Stimulated activated naive B cell treated with anti-CD40 and anti-IgM and Interleukin-4, amounts not matched to agents 10 μg/mL and 1 μg/mL and 100 μg/mL, for 72 hours (primary cell): ENCODE data around the gene CCR7.
"Not testable (repeated sequence)": the region's sequence is repeated elsewhere in the genome, so short reads cannot be mapped to it uniquely, and the experiment has no call there.

Experiments used
- ATAC-seq, 2 donors: fragments of 150-1000 bp; cut with Tn5 transposase; replicated peaks; 2 replicates each; pipeline ENCODE4 v1.10.0; 2021; ENCODE audit warnings: moderate library complexity in 1 of 2
- DNase-seq: peaks from one replicate; pipeline ENCODE4 v3.0.0; 2021
- H3K27ac Mint-ChIP-seq: one replicate; pipeline ENCODE4 v1.8.0; 2022; ENCODE audit warnings: mild to moderate bottlenecking, mixed read lengths
- H3K27me3 Mint-ChIP-seq, 2 donors: one replicate each; pipeline ENCODE4 v1.8.0; 2022; ENCODE audit warnings: mixed read lengths in 2 of 2
- H3K36me3 Mint-ChIP-seq, 2 donors: one replicate each; pipeline ENCODE4 v1.8.0; 2022; ENCODE audit warnings: mixed read lengths in 2 of 2, mild to moderate bottlenecking in 1 of 2
- H3K4me1 Mint-ChIP-seq, 2 donors: one replicate each; pipeline ENCODE4 v1.8.0; 2022; ENCODE audit warnings: mixed read lengths in 2 of 2, mild to moderate bottlenecking in 1 of 2
- H3K4me3 Mint-ChIP-seq, 2 donors: one replicate each; pipeline ENCODE4 v1.8.0; 2022; ENCODE audit warnings: mild to moderate bottlenecking in 2 of 2, mixed read lengths in 2 of 2, moderate library complexity in 1 of 2
- H3K9me3 Mint-ChIP-seq, 2 donors: one replicate each; pipeline ENCODE4 v1.8.0; 2022; ENCODE audit warnings: mixed read lengths in 2 of 2, mild to moderate bottlenecking in 1 of 2

The CCR7 gene

GRCh38 chr17:40582328-40582901 is 17.1 kb upstream of the CCR7 start:
- Mint-ChIP-seq H3K27ac (peak overlapping the region; percentile 87), H3K4me1 (peaks cover 57 to 96% of the 10 kb centered on the region in 2 donors), H3K36me3 (peaks cover 17 to 22% of the 10 kb centered on the region in 2 donors), H3K27me3 (no peaks in the 10 kb centered on the region), H3K9me3 (peaks cover 9 to 13% of the 10 kb centered on the region in 2 donors), H3K4me3 (peak overlapping the region; percentile 63 to 75)
- peak; percentile 71 for DNase-seq
- ATAC-seq = peak; percentile 66 to 77

GRCh38 chr17:40580140-40580539 is 14.9 kb upstream of the CCR7 start:
- Mint-ChIP-seq H3K27me3 (no peaks in the 10 kb centered on the region), H3K9me3 (peaks cover 7 to 14% of the 10 kb centered on the region in 2 donors), H3K4me1 (peaks cover 54 to 91% of the 10 kb centered on the region in 2 donors), H3K4me3 (peak overlapping the region in 1 of 2 donors; percentile 1), H3K27ac (peak overlapping the region; percentile 26), H3K36me3 (peaks cover 10 to 16% of the 10 kb centered on the region in 2 donors)
- ATAC-seq (no peak), DNase-seq (no peak)

- H3K4me3 Mint-ChIP-seq = no peak overlapping the region
- H3K9me3 Mint-ChIP-seq = peaks cover 5 to 13% of the 10 kb centered on the region in 2 donors
- ATAC-seq (no peak), DNase-seq (no peak)
- no peaks in the 10 kb centered on the region for H3K27me3 Mint-ChIP-seq
- peaks cover 11 to 13% of the 10 kb centered on the region in 2 donors for H3K36me3 Mint-ChIP-seq
- peaks cover 52 to 88% of the 10 kb centered on the region in 2 donors for H3K4me1 Mint-ChIP-seq
- H3K27ac Mint-ChIP-seq = peak overlapping the region; percentile 73
Observed at GRCh38 chr17:40579471-40579870, 14.2 kb upstream of the CCR7 start.

GRCh38 chr17:40577611-40578065 is 12.4 kb upstream of the CCR7 start:
- peak overlapping the region; percentile 88 for H3K27ac Mint-ChIP-seq
- peaks cover 10 to 17% of the 10 kb centered on the region in 2 donors for H3K36me3 Mint-ChIP-seq
- DNase-seq (peak; percentile 73), ATAC-seq (peak; percentile 88 to 91)
- H3K4me1 Mint-ChIP-seq = peaks cover 44 to 81% of the 10 kb centered on the region in 2 donors
- H3K4me3 Mint-ChIP-seq = peak overlapping the region; percentile 49 to 75
- no peaks in the 10 kb centered on the region for H3K27me3 Mint-ChIP-seq
- peaks cover 13 to 15% of the 10 kb centered on the region in 2 donors for H3K9me3 Mint-ChIP-seq

- ATAC-seq = no peak
- peak overlapping the region; percentile 53 for H3K27ac Mint-ChIP-seq
- no peak for DNase-seq
- H3K27me3 Mint-ChIP-seq = no peaks in the 10 kb centered on the region
- H3K36me3 Mint-ChIP-seq = peaks cover 16 to 32% of the 10 kb centered on the region in 2 donors
- peaks cover 43 to 81% of the 10 kb centered on the region in 2 donors for H3K4me1 Mint-ChIP-seq
- H3K4me3 Mint-ChIP-seq = no peak overlapping the region
- peaks cover 26 to 27% of the 10 kb centered on the region in 2 donors for H3K9me3 Mint-ChIP-seq
Observed at GRCh38 chr17:40576113-40576740, 11.0 kb upstream of the CCR7 start.

- Mint-ChIP-seq H3K4me3 (no peak overlapping the region), H3K36me3 (peaks cover 20 to 40% of the 10 kb centered on the region in 2 donors), H3K9me3 (peaks cover 30 to 34% of the 10 kb centered on the region in 2 donors), H3K27me3 (no peaks in the 10 kb centered on the region), H3K4me1 (peaks cover 41 to 78% of the 10 kb centered on the region in 2 donors), H3K27ac (no peak overlapping the region)
- DNase-seq (no peak), ATAC-seq (no peak)
Observed at GRCh38 chr17:40574292-40574691, 9.0 kb upstream of the CCR7 start.

- not testable (repeated sequence) for DNase-seq, ATAC-seq, H3K27me3 Mint-ChIP-seq
- Mint-ChIP-seq H3K27ac (peak overlapping the region; percentile 56), H3K9me3 (peaks cover 30 to 35% of the 10 kb centered on the region in 2 donors), H3K4me3 (peak overlapping the region in 1 of 2 donors; percentile 4), H3K4me1 (peaks cover 42 to 73% of the 10 kb centered on the region in 2 donors), H3K36me3 (peaks cover 20 to 40% of the 10 kb centered on the region in 2 donors)
Observed at GRCh38 chr17:40572245-40572993, 7.1 kb upstream of the CCR7 start.

- DNase-seq = no peak
- peaks cover 23 to 25% of the 10 kb centered on the region in 2 donors for H3K9me3 Mint-ChIP-seq
- H3K36me3 Mint-ChIP-seq = peaks cover 34 to 52% of the 10 kb centered on the region in 2 donors
- no peaks in the 10 kb centered on the region for H3K27me3 Mint-ChIP-seq
- ATAC-seq = no peak
- H3K27ac Mint-ChIP-seq = peak overlapping the region; percentile 71
- no peak overlapping the region for H3K4me3 Mint-ChIP-seq
- H3K4me1 Mint-ChIP-seq = peaks cover 45 to 85% of the 10 kb centered on the region in 2 donors
Observed at GRCh38 chr17:40568074-40568836, 3.0 kb upstream of the CCR7 start.

- DNase-seq (no peak), ATAC-seq (no peak)
- Mint-ChIP-seq H3K4me1 (peaks cover 48 to 85% of the 10 kb centered on the region in 2 donors), H3K27me3 (no peaks in the 10 kb centered on the region), H3K36me3 (peaks cover 40 to 52% of the 10 kb centered on the region in 2 donors), H3K9me3 (peaks cover 14 to 18% of the 10 kb centered on the region in 2 donors), H3K27ac (peak overlapping the region; percentile 75), H3K4me3 (no peak overlapping the region)
Observed at GRCh38 chr17:40567377-40567776, 2.1 kb upstream of the CCR7 start.

- H3K36me3 Mint-ChIP-seq = peaks cover 45 to 52% of the 10 kb centered on the region in 2 donors
- H3K9me3 Mint-ChIP-seq = peaks cover under 1 to 5% of the 10 kb centered on the region in 2 donors
- no peaks in the 10 kb centered on the region for H3K27me3 Mint-ChIP-seq
Observed at GRCh38 chr17:40565769-40566409, 617 bp upstream of the CCR7 start.

GRCh38 chr17:40564195-40564882 is 933 bp downstream of the CCR7 start:
- no peak for ATAC-seq
- Mint-ChIP-seq H3K9me3 (peaks cover 0 to 1% of the 10 kb centered on the region in 2 donors), H3K36me3 (peaks cover 55 to 63% of the 10 kb centered on the region in 2 donors), H3K27me3 (no peaks in the 10 kb centered on the region), H3K4me1 (peaks cover 48 to 88% of the 10 kb centered on the region in 2 donors), H3K4me3 (peak overlapping the region; percentile 89 to 98), H3K27ac (peak overlapping the region; percentile 100)
- DNase-seq = no peak

More at GRCh38 chr17:40565769-40566409, 617 bp upstream of the CCR7 start:
- peak overlapping the region; percentile 89 to 98 for H3K4me3 Mint-ChIP-seq
- ATAC-seq (no peak), DNase-seq (no peak)
- peak overlapping the region; percentile 100 for H3K27ac Mint-ChIP-seq
- peaks cover 42 to 85% of the 10 kb centered on the region in 2 donors for H3K4me1 Mint-ChIP-seq

- ATAC-seq (peak in 1 of 2 donors; percentile 2), DNase-seq (peak; percentile 57)
- Mint-ChIP-seq H3K9me3 (no peaks in the 10 kb centered on the region), H3K36me3 (peaks cover 59 to 69% of the 10 kb centered on the region in 2 donors), H3K27me3 (no peaks in the 10 kb centered on the region), H3K27ac (peak overlapping the region; percentile 100), H3K4me1 (peaks cover 49 to 88% of the 10 kb centered on the region in 2 donors), H3K4me3 (peak overlapping the region; percentile 89 to 98)
Observed at GRCh38 chr17:40563220-40564052, 1.8 kb downstream of the CCR7 start.
